Vagina (tissue), 2 donors: ENCODE results near the gene TBCA. TPM values are rescaled to one million over a fixed set of nuclear protein-coding genes. Genes with fewer than 3 reads are reported as not detected.

Experiments used
- DNase-seq, 2 donors: peaks; one replicate each; pipeline ENCODE4 v3.0.0-alpha.2; 2017; ENCODE audit errors: extremely low spot score in 2 of 2
- H3K27ac ChIP-seq: fragments of 200-600 bp; sonication (generic); one replicate; pipeline ENCODE4 v1.5.1; 2019
- H3K27me3 ChIP-seq: fragments of 200-600 bp; sonication (generic); one replicate; pipeline ENCODE4 v1.5.1; 2019
- H3K36me3 ChIP-seq, 2 donors: fragments of 200-600 bp; sonication (generic); one replicate each; pipeline ENCODE4 v1.5.1; 2017 to 2019
- H3K4me1 ChIP-seq: fragments of 200-600 bp; sonication (generic); one replicate; pipeline ENCODE4 v1.5.1; 2019
- H3K4me3 ChIP-seq, 2 donors: fragments of 200-600 bp; sonication (generic); 1 replicate in 1 of 2; 2 replicates in 1 of 2; pipeline ENCODE4 v1.5.1; 2016 to 2019
- H3K9me3 ChIP-seq: fragments of 200-600 bp; sonication (generic); one replicate; pipeline ENCODE4 v1.5.1; 2019
- CTCF ChIP-seq, 3 experiments: fragments of 450-650 bp in 2 of 3; fragments of 200-600 bp in 1 of 3; sonication (generic) in 1 of 3; IDR thresholded peaks; one replicate each; pipeline ENCODE4 v1.5.1; 2017 to 2019; ENCODE audit warnings: antibody characterized with exemption in 3 of 3, mild to moderate bottlenecking in 2 of 3, moderate library complexity in 2 of 3
- POLR2A ChIP-seq, 2 donors: fragments of 450-650 bp; IDR thresholded peaks; one replicate each; pipeline ENCODE4 v1.6.1; 2017; ENCODE audit warnings: antibody characterized with exemption in 2 of 2, mild to moderate bottlenecking in 2 of 2, moderate library complexity in 2 of 2
- POLR2AphosphoS5 ChIP-seq, 2 donors: sonication (generic); formaldehyde crosslinking; IDR thresholded peaks; one replicate each; pipeline ENCODE4 v1.9.0; 2017; ENCODE audit warnings: antibody characterized with exemption in 2 of 2, mild to moderate bottlenecking in 2 of 2, low read depth in 1 of 2; ENCODE audit not compliant: insufficient read depth in 1 of 2
- intact Hi-C: fragments of 100-400 bp; cut with DNase I; formaldehyde crosslinking; loops from one replicate; pipeline ENCODE4 v1.15.1; 2023
- total RNA-seq: library from RNA; depleted of rRNA; stranded (reverse); fragments of >200 nt; gene quantifications from one replicate; pipeline ENCODE4 v1.2.3, GENCODE V29; 2016

TBCA gene
- total RNA-seq, 1 donor from 2014 or later, result 142 TPM

- intact Hi-C loops, result no loop called here
- no peak for DNase-seq
- Histone ChIP-seq H3K27ac (no peak overlapping the region), H3K4me1 (peaks cover 7% of the 10 kb centered on the region), H3K4me3 (no peak overlapping the region), H3K36me3 (no peaks in the 10 kb centered on the region), H3K27me3 (no peaks in the 10 kb centered on the region), H3K9me3 (no peaks in the 10 kb centered on the region)
- no peak for TF ChIP-seq POLR2A (IDR thresholded peaks at IDR 0.05)
- no peak for TF ChIP-seq POLR2AphosphoS5 (IDR thresholded peaks at IDR 0.05; ENCODE audit: insufficient read depth in 1 of 2, low read depth in 1 of 2)
- no peak for TF ChIP-seq CTCF (IDR thresholded peaks at IDR 0.05)
Observed at GRCh38 chr5:77741608-77742007, 34.5 kb downstream of the TBCA start.

GRCh38 chr5:77734885-77735284 is 41.3 kb downstream of the TBCA start:
- Histone ChIP-seq H3K36me3 (no peaks in the 10 kb centered on the region), H3K9me3 (no peaks in the 10 kb centered on the region), H3K4me3 (no peak overlapping the region), H3K4me1 (peaks cover 7% of the 10 kb centered on the region), H3K27ac (no peak overlapping the region), H3K27me3 (no peaks in the 10 kb centered on the region)
- no peak for DNase-seq
- intact Hi-C loops, result no loop called here
- no peak for TF ChIP-seq POLR2AphosphoS5 (IDR thresholded peaks at IDR 0.05; ENCODE audit: insufficient read depth in 1 of 2, low read depth in 1 of 2)
- no peak for TF ChIP-seq CTCF (IDR thresholded peaks at IDR 0.05)
- TF ChIP-seq POLR2A (IDR thresholded peaks at IDR 0.05), result no peak

GRCh38 chr5:77733130-77733529 is 43.0 kb downstream of the TBCA start:
- TF ChIP-seq CTCF (IDR thresholded peaks at IDR 0.05), result no peak
- TF ChIP-seq POLR2AphosphoS5 (IDR thresholded peaks at IDR 0.05; ENCODE audit: insufficient read depth in 1 of 2, low read depth in 1 of 2), result no peak
- TF ChIP-seq POLR2A (IDR thresholded peaks at IDR 0.05), result no peak
- Histone ChIP-seq H3K27me3 (no peaks in the 10 kb centered on the region), H3K36me3 (no peaks in the 10 kb centered on the region), H3K9me3 (no peaks in the 10 kb centered on the region), H3K4me1 (peaks cover 6% of the 10 kb centered on the region), H3K4me3 (no peak overlapping the region), H3K27ac (no peak overlapping the region)
- intact Hi-C loops, result no loop called here
- no peak for DNase-seq

- no peak overlapping the region for H3K4me3 ChIP-seq
- TF ChIP-seq CTCF (IDR thresholded peaks at IDR 0.05) (no peak), POLR2A (IDR thresholded peaks at IDR 0.05) (no peak), POLR2AphosphoS5 (IDR thresholded peaks at IDR 0.05; ENCODE audit: insufficient read depth in 1 of 2, low read depth in 1 of 2) (no peak)
Observed at GRCh38 chr5:77727190-77727589, 48.9 kb downstream of the TBCA start.

GRCh38 chr5:77725616-77726015 is 50.5 kb downstream of the TBCA start:
- DNase-seq, result no peak
- TF ChIP-seq POLR2A (IDR thresholded peaks at IDR 0.05) (no peak), CTCF (IDR thresholded peaks at IDR 0.05) (no peak), POLR2AphosphoS5 (IDR thresholded peaks at IDR 0.05; ENCODE audit: insufficient read depth in 1 of 2, low read depth in 1 of 2) (no peak)
- H3K36me3 ChIP-seq, result no peaks in the 10 kb centered on the region
- no peak overlapping the region for H3K4me3 ChIP-seq
- intact Hi-C loops, result no loop called here
- no peak overlapping the region for H3K27ac ChIP-seq
- H3K4me1 ChIP-seq, result peaks cover 7% of the 10 kb centered on the region
- no peaks in the 10 kb centered on the region for H3K27me3 ChIP-seq
- H3K9me3 ChIP-seq, result no peaks in the 10 kb centered on the region

More at GRCh38 chr5:77727190-77727589, 48.9 kb downstream of the TBCA start:
- peaks cover 7% of the 10 kb centered on the region for H3K4me1 ChIP-seq
- H3K36me3 ChIP-seq, result no peaks in the 10 kb centered on the region
- no peaks in the 10 kb centered on the region for H3K9me3 ChIP-seq
- H3K27me3 ChIP-seq, result no peaks in the 10 kb centered on the region
- DNase-seq, result no peak
- intact Hi-C loops, result no loop called here
- no peak overlapping the region for H3K27ac ChIP-seq
